ENCODE results near the gene ZC3H12D.
"Not testable (repeated sequence)": the region's sequence is repeated elsewhere in the genome, so short reads cannot be mapped to it uniquely, and the experiment has no call there.

ZC3H12D gene

GRCh38 chr6:149445573-149445972 is 39.2 kb downstream of the ZC3H12D start:
- Histone ChIP-seq H3K4me1 (ENCODE audit: insufficient read depth, low read length, poor library complexity, severe bottlenecking) (no peaks in the 10 kb centered on the region), H3K4me3 (ENCODE audit: low read length, poor library complexity, severe bottlenecking) (no peak overlapping the region), H3F3A (ENCODE audit: low read depth) (no peaks in the 10 kb centered on the region), H4K20me1 (ENCODE audit: insufficient read depth, low read length, poor library complexity, severe bottlenecking) (no peaks in the 10 kb centered on the region), H3K79me2 (ENCODE audit: insufficient read depth, low read length) (no peaks in the 10 kb centered on the region), H3K36me3 (ENCODE audit: insufficient read depth, low read length) (no peaks in the 10 kb centered on the region), H3K9me2 (replicated peaks; ENCODE audit: low read depth, low read length) (no peaks in the 10 kb centered on the region), H3K27me3 (ENCODE audit: insufficient read depth, low read length, poor library complexity, severe bottlenecking) (no peaks in the 10 kb centered on the region), H2AFZ (ENCODE audit: low read length) (no peak overlapping the region), H3K9ac (ENCODE audit: low read depth, low read length, poor library complexity, severe bottlenecking) (no peak overlapping the region), H3K9me3 (ENCODE audit: insufficient read depth, low read depth, low read length) (no peaks in the 10 kb centered on the region), H3K4me2 (ENCODE audit: low read depth, low read length, poor library complexity, severe bottlenecking) (no peak overlapping the region)
- TF ChIP-seq, protein P1, sequence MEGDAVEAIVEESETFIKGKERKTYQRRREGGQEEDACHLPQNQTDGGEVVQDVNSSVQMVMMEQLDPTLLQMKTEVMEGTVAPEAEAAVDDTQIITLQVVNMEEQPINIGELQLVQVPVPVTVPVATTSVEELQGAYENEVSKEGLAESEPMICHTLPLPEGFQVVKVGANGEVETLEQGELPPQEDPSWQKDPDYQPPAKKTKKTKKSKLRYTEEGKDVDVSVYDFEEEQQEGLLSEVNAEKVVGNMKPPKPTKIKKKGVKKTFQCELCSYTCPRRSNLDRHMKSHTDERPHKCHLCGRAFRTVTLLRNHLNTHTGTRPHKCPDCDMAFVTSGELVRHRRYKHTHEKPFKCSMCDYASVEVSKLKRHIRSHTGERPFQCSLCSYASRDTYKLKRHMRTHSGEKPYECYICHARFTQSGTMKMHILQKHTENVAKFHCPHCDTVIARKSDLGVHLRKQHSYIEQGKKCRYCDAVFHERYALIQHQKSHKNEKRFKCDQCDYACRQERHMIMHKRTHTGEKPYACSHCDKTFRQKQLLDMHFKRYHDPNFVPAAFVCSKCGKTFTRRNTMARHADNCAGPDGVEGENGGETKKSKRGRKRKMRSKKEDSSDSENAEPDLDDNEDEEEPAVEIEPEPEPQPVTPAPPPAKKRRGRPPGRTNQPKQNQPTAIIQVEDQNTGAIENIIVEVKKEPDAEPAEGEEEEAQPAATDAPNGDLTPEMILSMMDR (conservative IDR thresholded peaks at IDR 0.05; ENCODE audit: low read length), result no peak
- TF ChIP-seq EZH2phosphoT487 (IDR thresholded peaks at IDR 0.05; ENCODE audit: borderline replicate concordance), result no peak

DNA sequence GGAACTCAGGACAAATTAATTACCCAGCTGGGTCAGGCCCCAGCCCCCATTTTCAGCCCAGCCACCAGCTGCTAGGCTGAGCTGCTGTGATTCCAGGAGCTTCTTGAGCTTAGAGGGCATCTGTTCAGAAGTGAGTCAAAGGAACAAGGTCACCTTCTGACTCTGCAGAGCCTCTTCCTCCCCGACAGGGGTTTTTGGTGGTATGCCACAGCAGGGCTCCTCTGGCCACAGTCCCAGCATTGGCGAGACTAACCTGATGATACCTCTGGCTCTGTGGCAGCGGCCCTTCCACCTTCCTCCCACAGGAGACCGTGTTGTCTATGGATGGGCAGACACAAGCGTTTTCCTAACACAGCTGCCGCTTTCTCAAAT is 39.7 kb downstream of the ZC3H12D start:
- no peaks in the 10 kb centered on the region for H3K9me3 ChIP-seq (ENCODE audit: insufficient read depth, low read depth, low read length)
- H4K20me1 ChIP-seq (ENCODE audit: insufficient read depth, low read length, poor library complexity, severe bottlenecking), result no peaks in the 10 kb centered on the region
- H2AFZ ChIP-seq (ENCODE audit: low read length), result no peak overlapping the region
- no peaks in the 10 kb centered on the region for H3K79me2 ChIP-seq (ENCODE audit: insufficient read depth, low read length)
- H3K4me3 ChIP-seq (ENCODE audit: low read length, poor library complexity, severe bottlenecking), result no peak overlapping the region
- H3K9ac ChIP-seq (ENCODE audit: low read depth, low read length, poor library complexity, severe bottlenecking), result no peak overlapping the region
- no peaks in the 10 kb centered on the region for H3K27me3 ChIP-seq (ENCODE audit: insufficient read depth, low read length, poor library complexity, severe bottlenecking)
- no peaks in the 10 kb centered on the region for H3F3A ChIP-seq (ENCODE audit: low read depth)
- no peaks in the 10 kb centered on the region for H3K36me3 ChIP-seq (ENCODE audit: insufficient read depth, low read length)
- H3K4me2 ChIP-seq (ENCODE audit: low read depth, low read length, poor library complexity, severe bottlenecking), result no peak overlapping the region
- no peaks in the 10 kb centered on the region for H3K4me1 ChIP-seq (ENCODE audit: insufficient read depth, low read length, poor library complexity, severe bottlenecking)
- TF ChIP-seq, protein P1 (conservative IDR thresholded peaks at IDR 0.05; ENCODE audit: low read length), result no peak
- no peak for TF ChIP-seq EZH2phosphoT487 (IDR thresholded peaks at IDR 0.05; ENCODE audit: borderline replicate concordance)
- H3K9me2 ChIP-seq (replicated peaks; ENCODE audit: low read depth, low read length), result no peaks in the 10 kb centered on the region

GRCh38 chr6:149444360-149445094 is 40.3 kb downstream of the ZC3H12D start:
- not testable (repeated sequence) for H4K20me1 ChIP-seq (ENCODE audit: insufficient read depth, low read length, poor library complexity, severe bottlenecking); H3K4me3 ChIP-seq (ENCODE audit: low read length, poor library complexity, severe bottlenecking); H3K36me3 ChIP-seq (ENCODE audit: insufficient read depth, low read length); H3F3A ChIP-seq (ENCODE audit: low read depth); H3K27me3 ChIP-seq (ENCODE audit: insufficient read depth, low read length, poor library complexity, severe bottlenecking); H2AFZ ChIP-seq (ENCODE audit: low read length); H3K79me2 ChIP-seq (ENCODE audit: insufficient read depth, low read length); H3K9me3 ChIP-seq (ENCODE audit: insufficient read depth, low read depth, low read length); H3K9me2 ChIP-seq (replicated peaks; ENCODE audit: low read depth, low read length); H3K4me2 ChIP-seq (ENCODE audit: low read depth, low read length, poor library complexity, severe bottlenecking); H3K4me1 ChIP-seq (ENCODE audit: insufficient read depth, low read length, poor library complexity, severe bottlenecking); H3K9ac ChIP-seq (ENCODE audit: low read depth, low read length, poor library complexity, severe bottlenecking)
